Fibroblast of the conjunctiva (primary cell): ENCODE data around the gene NEDD4L.
A peak's percentile ranks its signal among the peaks of the same experiment; 100 is the strongest.

Experiments used
- DNase-seq: peaks from one replicate; pipeline ENCODE4 v3.0.0-alpha.2; 2010; ENCODE audit warnings: low read depth

NEDD4L gene

DNA sequence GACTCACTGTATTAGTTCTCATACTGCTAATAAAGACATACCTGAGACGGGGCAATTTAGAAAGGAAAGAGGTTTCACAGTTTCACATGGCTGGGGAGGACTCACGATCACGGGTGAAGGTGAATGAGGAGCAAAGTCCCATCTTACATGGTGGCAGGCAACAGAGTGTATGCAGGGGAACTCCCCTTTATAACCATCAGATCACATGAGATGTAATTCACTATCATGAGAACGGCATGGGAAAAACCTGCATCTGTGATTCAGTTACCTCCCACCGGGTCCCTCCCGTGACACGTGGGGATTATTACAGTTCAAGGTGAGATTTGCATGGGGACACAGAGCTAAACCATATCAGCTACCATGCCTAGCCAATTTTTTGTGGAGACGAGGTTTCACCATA is 168.2 kb downstream of the NEDD4L start:
- DNase-seq = no peak

DNA sequence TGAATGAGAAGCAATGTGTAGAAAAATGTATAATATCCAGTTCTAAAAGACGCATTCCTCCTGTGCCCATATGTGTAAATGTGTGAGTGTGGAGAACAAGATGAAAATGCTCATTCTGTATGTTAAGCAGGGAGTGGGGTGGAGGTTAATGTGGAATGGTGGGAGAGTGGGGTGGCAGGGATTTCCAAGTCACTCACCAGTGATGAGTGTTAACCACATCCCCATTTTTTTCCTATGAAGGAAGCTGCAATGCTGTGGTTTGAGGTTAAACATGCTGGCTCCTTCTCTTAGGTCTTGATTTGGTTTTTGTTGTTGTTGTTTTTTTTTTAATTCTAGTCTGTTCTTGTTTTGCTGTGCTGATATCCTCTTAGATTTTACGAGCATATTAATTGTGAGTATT is 169.4 kb downstream of the NEDD4L start:
- no peak for DNase-seq

DNA sequence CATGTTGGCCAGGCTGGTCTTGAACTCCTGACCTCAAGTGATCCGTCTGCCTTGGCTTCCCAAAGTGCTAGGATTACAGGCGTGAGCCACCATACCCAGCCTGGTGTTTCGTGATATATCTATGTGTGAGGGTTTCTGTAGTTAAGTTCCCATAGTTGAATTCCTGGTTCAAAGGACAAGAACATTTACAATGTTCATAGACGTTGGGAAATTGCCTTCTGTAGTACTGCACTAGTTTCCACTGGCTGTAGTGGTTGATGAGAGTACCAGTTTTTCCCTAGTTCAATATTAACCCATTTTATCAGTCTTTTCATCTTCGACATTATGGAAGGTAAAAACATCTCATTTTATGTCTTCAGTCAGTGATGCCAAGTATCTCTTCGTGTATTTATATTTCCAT is 171.0 kb downstream of the NEDD4L start:
- no peak for DNase-seq

DNA sequence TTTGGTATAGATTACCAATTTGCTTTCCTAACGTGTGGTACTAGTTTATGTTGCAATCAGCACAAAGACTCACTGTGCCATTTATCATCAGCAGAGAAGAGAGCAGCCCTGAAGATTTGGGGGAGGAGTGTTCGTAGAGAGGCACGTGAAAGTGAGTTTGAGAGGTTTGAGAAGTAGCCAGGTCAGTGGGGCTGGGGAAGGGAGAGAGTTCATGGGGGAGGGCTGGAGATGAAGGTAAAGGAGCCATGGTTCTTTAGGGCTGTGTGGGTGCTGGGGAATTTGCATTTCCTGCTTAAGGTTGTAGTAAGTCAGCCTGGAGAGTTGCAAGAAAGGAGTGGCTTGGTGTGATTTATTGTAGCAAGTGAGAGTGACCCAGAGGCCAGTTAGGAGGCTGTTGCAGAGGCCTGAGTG is 172.1 kb downstream of the NEDD4L start:
- no peak for DNase-seq

GRCh38 chr18:58217052-58217451 is 173.0 kb downstream of the NEDD4L start:
- DNase-seq = no peak

- no peak for DNase-seq
Measured at GRCh38 chr18:58218117-58218516, 174.1 kb downstream of the NEDD4L start.

DNA sequence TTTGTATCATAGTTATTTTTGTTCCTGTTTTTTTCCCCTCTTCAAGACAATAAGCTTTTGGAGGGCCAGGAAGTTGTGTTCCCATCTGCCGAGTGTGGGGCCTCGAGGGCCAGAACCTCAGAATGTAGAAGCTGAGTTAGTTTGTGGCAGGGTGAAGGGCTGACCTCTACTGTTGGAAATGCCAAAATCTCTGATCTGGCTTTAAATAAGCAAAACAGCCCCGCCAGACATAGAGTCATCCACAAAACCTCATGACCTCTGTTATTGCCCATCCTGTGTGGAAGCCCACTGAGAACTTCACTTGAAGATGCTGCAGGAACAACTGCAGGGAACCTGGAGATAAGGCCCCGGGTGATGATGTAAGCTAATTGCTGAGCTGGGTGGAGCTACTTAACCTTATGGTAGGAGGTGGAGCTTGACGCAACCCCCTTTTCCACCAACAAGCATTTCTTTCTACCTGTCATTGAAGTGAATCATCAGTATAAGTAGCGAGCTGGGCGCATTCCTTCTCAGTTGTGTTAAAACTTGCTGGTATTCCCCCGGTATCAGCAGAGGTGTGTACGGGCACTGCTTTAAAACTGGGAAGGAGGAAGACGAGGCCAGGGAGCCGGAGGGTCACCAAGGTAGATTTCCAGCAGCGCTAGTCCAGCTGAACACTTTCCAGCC is 177.2 kb downstream of the NEDD4L start:
- peak; percentile 30 for DNase-seq

DNA sequence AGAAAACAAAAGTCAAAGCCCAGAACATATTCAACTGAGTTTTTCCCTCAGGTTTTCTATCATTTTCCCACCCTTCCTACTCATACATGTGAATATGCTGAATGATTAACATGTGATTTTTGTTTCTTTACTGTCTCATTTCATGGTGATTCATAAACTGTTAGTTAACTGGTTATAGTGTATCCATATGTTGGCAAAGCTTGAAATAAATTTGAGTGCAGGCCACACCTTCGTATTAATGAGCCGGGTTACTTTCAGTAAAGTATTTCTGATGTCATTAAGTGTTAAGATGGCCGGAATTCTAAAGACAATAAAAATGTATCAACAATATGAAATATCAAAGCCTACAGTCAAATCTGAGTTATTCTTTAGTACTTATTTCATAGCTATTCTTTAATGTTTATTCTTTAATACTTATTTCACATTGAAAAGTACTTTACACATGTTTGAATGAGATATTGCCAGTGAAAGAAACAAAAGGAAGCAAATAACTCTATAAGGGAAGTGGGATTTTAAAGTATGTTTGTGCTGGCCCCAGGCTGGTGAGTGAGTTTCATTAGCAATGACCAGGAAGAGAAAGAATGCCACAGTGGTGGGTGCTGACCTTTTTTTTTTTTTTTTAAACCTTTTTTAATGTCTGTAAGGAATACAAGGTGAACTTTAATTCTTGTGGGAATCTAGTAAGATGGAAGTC is 178.6 kb downstream of the NEDD4L start:
- no peak for DNase-seq

DNA sequence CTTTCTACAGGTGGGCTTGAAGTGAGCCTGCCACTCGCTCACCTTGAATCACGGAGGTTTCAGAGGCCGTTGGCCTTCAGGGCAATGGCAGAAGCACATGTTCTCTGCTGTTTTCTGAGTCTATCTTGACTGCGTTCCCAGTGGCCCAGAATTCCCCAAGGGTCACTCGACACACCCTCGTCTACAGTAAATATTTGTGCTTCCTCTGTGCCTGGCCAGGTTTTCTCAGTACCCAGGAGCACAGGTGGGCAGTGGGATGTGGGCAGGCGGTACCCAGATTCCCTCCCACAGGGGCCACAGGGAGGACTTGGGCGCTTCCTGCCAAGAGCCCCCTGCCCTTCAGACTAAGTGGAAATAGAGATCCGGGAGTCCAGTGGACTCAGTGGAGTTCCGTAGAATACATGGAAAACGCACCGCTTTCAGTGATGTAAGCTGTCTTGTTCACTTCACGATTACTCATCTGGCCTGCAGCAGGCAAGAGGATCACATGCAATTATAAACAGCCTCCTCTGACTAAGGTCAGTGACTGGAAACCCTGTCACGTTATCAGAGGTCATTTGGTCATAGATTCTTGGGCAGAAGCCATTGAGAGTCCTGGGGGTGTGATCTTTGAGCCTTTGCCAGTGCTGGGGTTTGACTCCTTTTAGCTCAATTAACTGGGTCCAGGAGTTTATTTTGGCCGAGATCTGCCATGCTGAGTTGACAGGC is 179.8 kb downstream of the NEDD4L start:
- DNase-seq = peak; percentile 76

DNA sequence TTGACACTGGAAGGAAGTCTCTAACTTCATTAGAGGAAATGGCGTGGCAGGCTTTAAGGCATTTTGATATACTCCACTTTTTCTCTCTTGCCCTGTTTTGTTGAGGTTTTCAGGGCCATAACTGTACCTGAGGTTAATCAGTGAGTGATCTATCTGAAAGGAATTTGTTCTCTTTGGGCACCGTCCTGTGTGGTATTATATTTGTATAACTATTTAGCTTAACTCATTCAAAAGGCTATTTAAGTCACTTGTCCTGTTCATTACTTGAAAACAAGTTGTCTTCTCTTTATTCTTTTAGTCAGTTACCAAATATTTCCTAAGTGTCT is 180.4 kb downstream of the NEDD4L start:
- no peak for DNase-seq

DNA sequence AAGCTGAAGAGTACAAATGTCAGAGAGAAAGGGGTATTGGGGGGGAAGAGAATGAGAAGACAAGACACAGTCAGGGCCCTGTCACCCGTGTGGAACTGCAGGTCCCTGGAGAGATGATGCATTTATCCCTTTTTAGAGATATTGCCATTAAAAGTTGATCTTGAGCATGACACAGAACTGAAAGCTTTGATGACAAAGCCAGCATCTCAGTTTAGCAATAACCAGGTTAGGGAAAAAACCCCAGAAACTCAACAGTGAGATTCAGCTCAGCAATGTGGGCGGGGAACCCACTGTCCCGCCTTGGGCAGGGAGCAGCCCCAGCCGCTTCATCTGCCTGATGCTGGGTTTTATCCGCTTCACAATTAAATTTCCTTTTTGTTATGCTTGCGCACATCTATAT is 181.1 kb downstream of the NEDD4L start:
- DNase-seq = no peak

- DNase-seq = no peak
Measured at GRCh38 chr18:58226429-58226828, 182.4 kb downstream of the NEDD4L start.

DNA sequence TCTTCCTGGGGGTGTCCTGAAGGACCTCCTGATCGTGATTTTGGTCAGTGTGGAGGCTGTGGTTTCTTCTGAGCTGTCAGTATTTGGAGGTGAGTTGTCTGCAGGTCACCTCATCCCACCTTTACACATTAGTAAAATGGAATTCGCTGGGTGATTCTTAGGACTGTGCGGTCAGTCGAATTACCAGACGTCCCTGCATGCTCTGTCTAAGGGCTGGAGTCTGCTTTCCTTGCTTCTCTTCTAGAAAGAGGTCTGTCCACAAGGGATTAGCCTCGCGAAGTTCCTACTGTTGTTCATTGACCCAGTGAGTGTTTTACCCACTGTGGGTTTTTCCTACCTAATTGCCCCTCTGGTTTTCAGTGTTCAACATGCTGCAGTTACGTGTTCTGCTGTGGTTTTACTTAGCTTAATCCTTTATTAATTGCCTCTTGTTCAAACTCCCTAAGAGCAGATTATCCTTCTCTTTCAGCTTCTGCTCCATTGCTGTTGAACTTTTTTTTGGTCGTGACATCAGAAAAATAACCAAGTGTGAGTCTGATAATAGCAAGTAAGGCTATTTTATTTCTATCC is 183.4 kb downstream of the NEDD4L start:
- DNase-seq = no peak

DNA sequence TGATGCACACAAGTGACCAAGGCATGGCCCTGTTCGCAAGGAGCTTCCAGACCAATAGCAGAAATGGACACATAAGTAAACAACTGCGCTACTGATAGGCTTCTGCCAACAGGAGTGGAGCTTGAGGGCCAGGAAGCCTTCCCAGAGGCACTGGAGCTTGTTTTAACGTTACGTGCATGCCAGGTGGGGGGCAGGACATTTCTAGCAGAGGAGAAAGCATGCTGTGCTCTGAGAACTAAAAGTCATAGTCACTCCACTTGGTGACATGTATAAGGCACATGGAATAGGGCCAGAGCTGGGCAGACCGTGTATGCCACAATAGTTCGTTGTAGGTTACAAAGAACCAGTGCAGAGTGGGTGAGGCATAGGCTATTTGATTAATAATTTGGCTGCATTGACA is 184.2 kb downstream of the NEDD4L start:
- no peak for DNase-seq

GRCh38 chr18:58228762-58229161 is 184.7 kb downstream of the NEDD4L start:
- DNase-seq = no peak

- DNase-seq = no peak
Measured at GRCh38 chr18:58229162-58229561, 185.1 kb downstream of the NEDD4L start.

GRCh38 chr18:58230438-58231179 is 186.6 kb downstream of the NEDD4L start:
- DNase-seq = no peak

DNA sequence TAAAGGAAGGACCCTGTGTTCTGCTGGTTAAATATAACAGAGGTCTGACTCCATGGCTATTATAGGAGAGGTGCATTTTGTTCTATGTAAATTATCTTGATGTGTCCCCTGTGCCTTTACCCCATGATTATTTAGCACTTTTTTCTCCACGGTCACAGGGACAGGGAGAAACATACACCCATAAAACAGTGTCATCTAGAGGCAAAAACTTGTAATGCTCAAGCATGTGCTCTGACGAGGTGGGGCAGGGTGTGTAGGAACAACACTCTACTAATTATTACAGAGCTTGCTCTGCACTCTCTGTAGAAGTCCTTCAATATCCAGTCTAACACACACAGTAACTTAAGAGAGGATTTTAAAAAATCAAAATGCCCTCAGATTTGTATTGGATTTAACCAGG is 187.9 kb downstream of the NEDD4L start:
- DNase-seq = no peak

- DNase-seq = no peak
Measured at GRCh38 chr18:58232668-58233067, 188.6 kb downstream of the NEDD4L start.

- no peak for DNase-seq
Measured at GRCh38 chr18:58234359-58234741, 190.3 kb downstream of the NEDD4L start.

DNA sequence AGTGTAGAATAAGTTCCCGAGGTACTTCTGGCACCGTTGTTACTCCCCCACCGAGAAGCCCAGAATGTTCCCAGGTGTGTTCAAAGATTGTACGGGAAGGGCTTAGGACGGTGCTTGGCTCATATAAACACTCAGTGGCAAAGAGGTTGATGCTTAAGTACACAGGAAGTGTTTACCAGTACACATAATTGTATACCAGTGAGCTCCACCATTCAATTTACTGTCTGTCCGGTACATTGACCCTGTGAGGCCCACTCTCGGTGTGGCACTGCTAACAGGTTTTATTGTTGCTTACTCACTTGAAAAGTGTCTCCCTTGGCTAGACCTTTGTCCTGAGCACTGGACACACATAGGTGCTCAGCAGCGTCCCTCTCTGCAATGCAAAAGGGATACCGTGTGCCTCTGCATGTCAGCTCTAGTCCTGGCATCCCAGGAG is 191.0 kb downstream of the NEDD4L start:
- DNase-seq = no peak

DNA sequence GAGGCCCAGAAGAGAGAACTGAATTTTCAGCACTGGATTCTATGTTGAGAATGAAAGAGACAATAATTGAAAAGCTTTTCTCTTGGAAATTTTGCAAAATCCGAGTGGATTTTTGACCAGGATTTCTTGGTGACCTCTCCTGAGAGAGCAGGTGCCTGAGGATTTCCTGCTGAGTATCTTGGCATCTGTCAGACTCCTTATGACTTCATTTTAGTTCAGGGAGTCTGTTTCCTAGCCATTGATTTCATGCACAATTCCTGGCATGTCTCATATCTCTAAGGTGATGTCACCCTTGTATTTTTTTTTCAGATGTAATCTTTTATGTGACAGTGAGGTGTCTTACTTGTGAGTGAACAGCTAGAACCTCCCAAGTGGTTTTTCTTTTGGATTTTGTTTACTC is 195.9 kb downstream of the NEDD4L start:
- DNase-seq = no peak
